ENCODE results near the gene VOPP1.

Gene VOPP1

DNA sequence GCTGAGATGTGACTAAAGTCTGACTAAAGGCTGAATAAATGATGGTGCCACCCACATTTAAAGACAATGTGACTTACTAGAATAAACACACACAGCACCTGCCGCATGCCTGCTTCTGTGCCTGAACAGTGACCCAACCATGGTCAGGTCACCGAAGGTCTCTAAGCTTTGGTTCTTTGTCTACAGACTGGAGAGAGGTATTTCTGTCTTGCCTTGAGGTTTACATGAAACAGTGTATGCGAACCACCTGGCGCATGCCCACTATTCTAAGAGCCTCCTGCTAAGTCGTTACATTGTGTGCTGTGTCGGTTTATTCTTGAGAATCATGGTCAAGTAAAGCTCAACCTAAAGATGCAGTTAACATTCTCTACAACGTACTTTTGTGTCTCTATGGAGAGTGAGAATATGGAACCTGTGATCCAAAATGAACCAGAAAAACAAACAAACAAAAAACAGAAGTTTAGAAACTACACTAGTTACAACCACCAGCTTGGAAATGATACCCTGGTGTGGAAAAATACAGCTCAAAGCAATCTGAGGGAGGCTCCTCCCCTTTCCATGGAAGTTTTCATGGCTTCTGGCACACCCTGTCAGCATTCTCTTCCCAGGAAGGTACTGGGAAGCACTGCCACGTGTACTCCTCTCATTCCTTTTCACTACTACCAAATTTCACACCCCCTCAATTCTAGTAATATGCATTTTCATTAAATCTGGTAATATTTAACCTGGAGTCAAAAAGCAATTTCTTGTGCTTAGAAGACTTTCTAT is 40.0 kb downstream of the VOPP1 start:
- no peak overlapping the region for H2BK15ac ChIP-seq (ENCODE audit: low read depth, poor library complexity, severe bottlenecking)
- H2AK5ac ChIP-seq (ENCODE audit: low read length, severe bottlenecking): peak overlapping the region; percentile 16
- no peak overlapping the region for H4K8ac ChIP-seq (ENCODE audit: low read length)
- peak overlapping the region; percentile 87 for H3K27ac ChIP-seq (ENCODE audit: low read length, poor library complexity, severe bottlenecking)
- H4K91ac ChIP-seq (ENCODE audit: low read length): no peak overlapping the region
- H3K4me1 ChIP-seq (ENCODE audit: control insufficient read depth, insufficient read depth, low read depth, low read length): peaks cover 40% of the 10 kb centered on the region
- H3K4me3 ChIP-seq (ENCODE audit: insufficient read depth in 1 of 2, low read depth in 1 of 2, low read length in 2 of 2): no peak overlapping the region
- H2BK120ac ChIP-seq (ENCODE audit: low read depth, low read length): no peak overlapping the region
- H3K18ac ChIP-seq (ENCODE audit: low read depth in 1 of 2, low read length in 2 of 2): no peak overlapping the region
- no peak overlapping the region for H3K14ac ChIP-seq (ENCODE audit: low read length in 2 of 2)
- DNase-seq: peak; percentile 25
- H3K4me2 ChIP-seq (ENCODE audit: low read length, poor library complexity, severe bottlenecking): no peak overlapping the region
- H3K4ac ChIP-seq (ENCODE audit: low read depth in 1 of 2, low read length in 2 of 2): no peak overlapping the region
- H3K27me3 ChIP-seq (ENCODE audit: control insufficient read depth in 1 of 2, insufficient read depth in 1 of 2, low read length in 2 of 2): no peaks in the 10 kb centered on the region
- H2BK12ac ChIP-seq (ENCODE audit: low read length in 2 of 2): peak overlapping the region in 1 of 2 experiments; percentile 48
- H3K9ac ChIP-seq (ENCODE audit: low read length): no peak overlapping the region
- no peak overlapping the region for H2AFZ ChIP-seq (ENCODE audit: low read depth, low read length)
- no peaks in the 10 kb centered on the region for H3K9me3 ChIP-seq (ENCODE audit: control insufficient read depth, low read length)
- peaks cover 6% of the 10 kb centered on the region for H3K79me1 ChIP-seq (replicated peaks; ENCODE audit: low read length, poor library complexity, severe bottlenecking)
- H2BK5ac ChIP-seq (ENCODE audit: low read depth, low read length, poor library complexity, severe bottlenecking): no peak overlapping the region
- no peak overlapping the region for H3K23ac ChIP-seq (ENCODE audit: low read length in 2 of 2)
- 99% methylated on average over 6 of the region's 8 CpGs for WGBS
- H3K36me3 ChIP-seq (ENCODE audit: control insufficient read depth in 1 of 2, insufficient read depth in 2 of 2, low read depth in 1 of 2, low read length in 2 of 2): peaks cover 3 to 4% of the 10 kb centered on the region in 2 experiments

DNA sequence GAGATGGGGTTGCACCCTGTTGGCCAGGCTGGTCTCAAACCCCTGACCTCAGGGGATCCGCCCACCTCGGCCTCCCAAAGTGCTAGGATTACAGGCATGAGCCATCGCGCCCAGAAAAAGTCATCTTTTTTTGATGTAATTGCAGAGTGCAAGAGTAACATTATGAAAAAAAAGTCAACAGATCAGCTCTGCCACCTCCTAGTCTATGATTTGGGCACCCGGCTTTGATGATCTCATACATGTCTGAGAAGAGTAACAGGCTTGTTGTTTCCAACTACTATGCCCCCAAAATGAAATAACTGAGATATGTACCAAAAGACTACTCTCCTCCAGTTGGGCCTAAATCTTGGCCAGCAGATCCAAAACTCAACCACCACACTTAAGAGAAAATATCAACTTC is 40.8 kb downstream of the VOPP1 start:
- peaks cover 7% of the 10 kb centered on the region for H3K79me1 ChIP-seq (replicated peaks; ENCODE audit: low read length, poor library complexity, severe bottlenecking)
- H4K91ac ChIP-seq (ENCODE audit: low read length): no peak overlapping the region
- no peak overlapping the region for H2AFZ ChIP-seq (ENCODE audit: low read depth, low read length)
- no peak overlapping the region for H3K23ac ChIP-seq (ENCODE audit: low read length in 2 of 2)
- H2BK5ac ChIP-seq (ENCODE audit: low read depth, low read length, poor library complexity, severe bottlenecking): no peak overlapping the region
- no peaks in the 10 kb centered on the region for H3K27me3 ChIP-seq (ENCODE audit: control insufficient read depth in 1 of 2, insufficient read depth in 1 of 2, low read length in 2 of 2)
- H3K9me3 ChIP-seq (ENCODE audit: control insufficient read depth, low read length): no peaks in the 10 kb centered on the region
- no peak overlapping the region for H4K8ac ChIP-seq (ENCODE audit: low read length)
- H3K36me3 ChIP-seq (ENCODE audit: control insufficient read depth in 1 of 2, insufficient read depth in 2 of 2, low read depth in 1 of 2, low read length in 2 of 2): peaks cover 0 to 3% of the 10 kb centered on the region in 2 experiments
- H3K18ac ChIP-seq (ENCODE audit: low read depth in 1 of 2, low read length in 2 of 2): no peak overlapping the region
- H2BK15ac ChIP-seq (ENCODE audit: low read depth, poor library complexity, severe bottlenecking): no peak overlapping the region
- H3K4me3 ChIP-seq (ENCODE audit: insufficient read depth in 1 of 2, low read depth in 1 of 2, low read length in 2 of 2): no peak overlapping the region
- no peak overlapping the region for H3K4ac ChIP-seq (ENCODE audit: low read depth in 1 of 2, low read length in 2 of 2)
- H3K9ac ChIP-seq (ENCODE audit: low read length): no peak overlapping the region
- H3K14ac ChIP-seq (ENCODE audit: low read length in 2 of 2): no peak overlapping the region
- H2BK120ac ChIP-seq (ENCODE audit: low read depth, low read length): no peak overlapping the region
- 97% methylated on average over 5 of the region's 5 CpGs for WGBS
- DNase-seq: no peak
- no peak overlapping the region for H2AK5ac ChIP-seq (ENCODE audit: low read length, severe bottlenecking)
- H2BK12ac ChIP-seq (ENCODE audit: low read length in 2 of 2): no peak overlapping the region
- no peak overlapping the region for H3K4me2 ChIP-seq (ENCODE audit: low read length, poor library complexity, severe bottlenecking)
- peaks cover 37% of the 10 kb centered on the region for H3K4me1 ChIP-seq (ENCODE audit: control insufficient read depth, insufficient read depth, low read depth, low read length)
- no peak overlapping the region for H3K27ac ChIP-seq (ENCODE audit: low read length, poor library complexity, severe bottlenecking)

DNA sequence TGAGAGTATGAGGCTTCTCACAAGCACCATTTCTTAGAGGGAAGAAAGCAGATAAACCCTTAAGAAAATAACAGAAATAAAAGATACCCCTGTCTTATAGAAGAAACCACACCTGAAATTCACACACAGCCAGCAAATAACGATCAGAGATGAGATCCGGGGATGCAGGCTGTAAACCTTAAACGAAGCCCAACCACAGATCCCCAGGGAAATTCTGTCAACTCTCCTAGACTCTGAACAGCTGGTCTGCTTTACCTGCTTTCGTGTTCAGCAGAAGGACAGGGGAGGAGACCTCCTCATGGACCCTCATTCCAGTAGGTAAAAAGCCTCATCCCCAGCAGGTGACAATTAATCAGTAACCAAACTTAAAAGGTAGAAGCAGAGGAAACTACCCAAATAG is 45.0 kb downstream of the VOPP1 start:
- Histone ChIP-seq H2AFZ (ENCODE audit: low read depth, low read length) (no peak overlapping the region), H3K23ac (ENCODE audit: low read length in 2 of 2) (no peak overlapping the region), H3K18ac (ENCODE audit: low read depth in 1 of 2, low read length in 2 of 2) (no peak overlapping the region), H2BK12ac (ENCODE audit: low read length in 2 of 2) (no peak overlapping the region), H3K4me2 (ENCODE audit: low read length, poor library complexity, severe bottlenecking) (no peak overlapping the region), H2AK5ac (ENCODE audit: low read length, severe bottlenecking) (no peak overlapping the region), H4K8ac (ENCODE audit: low read length) (no peak overlapping the region), H3K4ac (ENCODE audit: low read depth in 1 of 2, low read length in 2 of 2) (no peak overlapping the region), H3K14ac (ENCODE audit: low read length in 2 of 2) (no peak overlapping the region), H3K79me1 (replicated peaks; ENCODE audit: low read length, poor library complexity, severe bottlenecking) (peaks cover 18% of the 10 kb centered on the region), H2BK15ac (ENCODE audit: low read depth, poor library complexity, severe bottlenecking) (no peak overlapping the region), H3K36me3 (ENCODE audit: control insufficient read depth in 1 of 2, insufficient read depth in 2 of 2, low read depth in 1 of 2, low read length in 2 of 2) (peaks cover 0 to 3% of the 10 kb centered on the region in 2 experiments), H2BK5ac (ENCODE audit: low read depth, low read length, poor library complexity, severe bottlenecking) (no peak overlapping the region), H3K9ac (ENCODE audit: low read length) (no peak overlapping the region), H3K9me3 (ENCODE audit: control insufficient read depth, low read length) (no peaks in the 10 kb centered on the region), H3K4me3 (ENCODE audit: insufficient read depth in 1 of 2, low read depth in 1 of 2, low read length in 2 of 2) (no peak overlapping the region), H4K91ac (ENCODE audit: low read length) (no peak overlapping the region), H3K27me3 (ENCODE audit: control insufficient read depth in 1 of 2, insufficient read depth in 1 of 2, low read length in 2 of 2) (no peaks in the 10 kb centered on the region), H2BK120ac (ENCODE audit: low read depth, low read length) (no peak overlapping the region), H3K4me1 (ENCODE audit: control insufficient read depth, insufficient read depth, low read depth, low read length) (peaks cover 19% of the 10 kb centered on the region), H3K27ac (ENCODE audit: low read length, poor library complexity, severe bottlenecking) (no peak overlapping the region)
- 46% methylated on average over 4 of the region's 4 CpGs for WGBS
- DNase-seq: no peak

DNA sequence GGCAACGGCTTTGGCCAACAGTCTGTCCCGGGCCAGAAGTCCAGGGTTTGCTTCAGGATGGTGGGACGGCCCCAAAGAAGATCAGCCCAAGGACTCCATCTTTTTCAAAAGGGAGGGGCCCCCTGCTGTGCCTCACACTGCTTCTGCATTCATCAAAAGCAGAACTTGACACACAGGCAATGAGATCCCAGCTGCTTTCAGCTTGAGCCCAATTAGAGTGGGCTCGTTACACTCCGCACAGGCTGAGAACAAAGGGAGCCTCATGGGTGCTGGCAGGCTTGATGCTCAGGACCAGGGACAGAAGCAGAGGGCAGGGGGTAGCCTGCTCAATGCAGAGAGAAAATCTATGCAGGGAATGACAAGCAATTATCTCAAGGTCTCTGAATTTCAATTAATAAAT is 45.5 kb downstream of the VOPP1 start:
- no peak overlapping the region for H3K4me3 ChIP-seq (ENCODE audit: insufficient read depth in 1 of 2, low read depth in 1 of 2, low read length in 2 of 2)

More for the DNA sequence above, 45.5 kb downstream of the VOPP1 start:
- no peak overlapping the region for H2BK120ac ChIP-seq (ENCODE audit: low read depth, low read length)
- H3K36me3 ChIP-seq (ENCODE audit: control insufficient read depth in 1 of 2, insufficient read depth in 2 of 2, low read depth in 1 of 2, low read length in 2 of 2): peaks cover 3% of the 10 kb centered on the region in 2 experiments
- no peak overlapping the region for H3K27ac ChIP-seq (ENCODE audit: low read length, poor library complexity, severe bottlenecking)
- H3K4ac ChIP-seq (ENCODE audit: low read depth in 1 of 2, low read length in 2 of 2): no peak overlapping the region
- H3K79me1 ChIP-seq (replicated peaks; ENCODE audit: low read length, poor library complexity, severe bottlenecking): peaks cover 22% of the 10 kb centered on the region
- H2BK5ac ChIP-seq (ENCODE audit: low read depth, low read length, poor library complexity, severe bottlenecking): no peak overlapping the region
- no peak overlapping the region for H3K23ac ChIP-seq (ENCODE audit: low read length in 2 of 2)
- no peak overlapping the region for H2BK12ac ChIP-seq (ENCODE audit: low read length in 2 of 2)
- no peak overlapping the region for H3K18ac ChIP-seq (ENCODE audit: low read depth in 1 of 2, low read length in 2 of 2)
- H4K91ac ChIP-seq (ENCODE audit: low read length): no peak overlapping the region
- H3K4me1 ChIP-seq (ENCODE audit: control insufficient read depth, insufficient read depth, low read depth, low read length): peaks cover 19% of the 10 kb centered on the region
- H3K27me3 ChIP-seq (ENCODE audit: control insufficient read depth in 1 of 2, insufficient read depth in 1 of 2, low read length in 2 of 2): no peaks in the 10 kb centered on the region
- no peak for DNase-seq
- no peak overlapping the region for H2AFZ ChIP-seq (ENCODE audit: low read depth, low read length)
- no peak overlapping the region for H3K9ac ChIP-seq (ENCODE audit: low read length)
- H3K4me2 ChIP-seq (ENCODE audit: low read length, poor library complexity, severe bottlenecking): no peak overlapping the region
- no peak overlapping the region for H3K14ac ChIP-seq (ENCODE audit: low read length in 2 of 2)
- no peak overlapping the region for H2BK15ac ChIP-seq (ENCODE audit: low read depth, poor library complexity, severe bottlenecking)
- H2AK5ac ChIP-seq (ENCODE audit: low read length, severe bottlenecking): no peak overlapping the region
- no peaks in the 10 kb centered on the region for H3K9me3 ChIP-seq (ENCODE audit: control insufficient read depth, low read length)
- no peak overlapping the region for H4K8ac ChIP-seq (ENCODE audit: low read length)
- WGBS: 85% methylated on average over 5 of the region's 5 CpGs
